ENCODE measurements around the gene KRT17.

Gene KRT17
- 0 to 0.04 reads per million in 2 experiments for total RNA-seq

DNA sequence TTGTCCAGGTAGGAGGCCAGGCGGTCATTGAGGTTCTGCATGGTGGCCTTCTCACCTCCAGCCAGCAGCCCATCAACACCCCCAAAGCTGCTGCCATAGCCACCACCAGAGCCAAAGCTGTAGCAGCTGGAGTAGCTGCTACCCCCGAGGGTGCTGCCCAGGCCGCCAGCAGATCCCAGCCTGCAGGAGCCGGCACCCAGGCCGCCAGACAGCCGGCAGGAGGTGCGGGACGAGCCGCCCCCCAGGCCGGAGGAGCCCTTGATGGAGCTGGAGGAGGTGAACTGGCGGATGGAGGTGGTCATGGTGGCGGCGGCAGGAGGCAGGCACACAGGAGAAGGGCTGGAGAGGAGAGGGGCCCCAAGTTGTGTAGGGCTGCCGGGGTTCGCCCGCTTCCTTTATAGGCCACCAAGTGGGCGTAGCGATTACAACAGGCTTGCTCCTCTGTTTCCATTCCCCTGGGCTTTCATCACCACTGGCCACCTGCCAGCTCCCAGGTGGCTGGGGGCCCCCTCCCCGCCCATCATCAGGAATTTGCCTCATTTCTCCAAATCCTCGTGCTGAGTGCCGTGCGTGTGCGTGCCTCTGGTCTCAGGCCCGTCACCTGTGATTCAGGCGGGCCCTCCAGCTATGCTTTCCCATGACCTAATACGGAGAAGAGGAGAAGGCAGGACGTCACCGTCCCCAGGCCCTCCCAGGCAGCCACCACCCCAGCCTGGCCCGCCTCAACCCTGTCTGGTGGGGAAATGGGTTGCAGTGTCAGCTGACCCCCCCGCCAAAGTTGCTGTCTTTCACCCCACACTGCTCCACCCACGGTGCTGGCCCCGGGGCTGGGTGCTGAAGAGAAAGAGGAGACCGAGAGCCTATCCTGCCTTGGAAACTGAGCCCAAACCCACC is at the start of gene KRT17:
KRT17 (minus strand) TSS at position 368 of the 894 bp plus-strand sequence; CDS start at position 302, 66 bp downstream.
- no peak for DNase-seq (ENCODE audit: low read depth)

- no peak for DNase-seq (ENCODE audit: low read depth)
These were observed 47.8 kb upstream of the KRT17 start for GRCh38 chr17:41672153-41672552.

- no peak for DNase-seq (ENCODE audit: low read depth)
These were observed 43.1 kb upstream of the KRT17 start for GRCh38 chr17:41667280-41668041.

DNA sequence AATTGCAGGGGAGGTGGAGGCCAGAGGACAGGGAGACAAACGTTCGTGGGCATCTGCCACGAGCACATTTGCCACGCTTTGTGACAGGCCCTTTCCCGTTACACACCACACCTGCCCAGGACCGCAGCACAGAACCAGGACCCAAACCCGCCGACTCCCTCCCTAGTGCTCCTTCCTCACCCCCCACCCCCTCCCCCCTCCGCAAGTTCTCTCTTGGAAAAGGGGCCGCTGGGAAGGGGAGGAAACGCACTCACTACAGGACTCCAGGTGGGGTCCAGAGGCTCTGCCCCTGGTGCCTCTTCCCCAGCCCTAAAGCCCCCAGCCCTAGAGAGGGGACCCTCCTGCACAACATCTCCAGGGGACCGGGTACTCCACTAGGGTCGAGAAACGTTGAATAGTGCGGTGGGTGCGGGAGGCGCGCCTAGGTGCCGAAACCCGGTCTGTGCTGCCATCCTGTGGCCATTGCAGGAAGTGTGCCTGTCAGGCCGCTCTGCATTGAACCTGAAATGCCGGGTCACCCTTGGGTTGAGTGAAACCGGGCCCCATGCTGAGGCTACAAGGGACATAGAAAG is 42.4 kb upstream of the KRT17 start:
- DNase-seq (ENCODE audit: low read depth): peak; percentile 76

DNA sequence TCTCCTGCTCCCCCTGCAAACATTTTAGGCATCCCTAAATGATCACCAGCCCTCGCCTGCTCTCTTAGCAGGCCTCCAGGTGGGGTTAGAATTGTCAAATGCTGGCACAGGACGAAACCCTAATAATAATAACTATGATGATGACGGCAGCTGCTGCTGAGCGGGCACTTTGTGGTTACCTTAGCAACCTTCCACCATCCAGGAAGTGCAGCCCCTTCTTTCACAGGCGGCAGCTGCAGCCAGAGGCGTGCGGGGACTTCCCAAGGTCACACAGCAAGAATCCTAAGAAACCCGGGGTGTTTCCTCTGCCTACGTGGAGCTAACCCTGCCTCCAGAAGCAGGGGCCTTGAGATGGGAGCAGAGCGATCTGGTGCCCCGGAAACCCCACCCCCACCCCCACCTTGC is 41.9 kb upstream of the KRT17 start:
- peak; percentile 61 for DNase-seq (ENCODE audit: low read depth)

DNA sequence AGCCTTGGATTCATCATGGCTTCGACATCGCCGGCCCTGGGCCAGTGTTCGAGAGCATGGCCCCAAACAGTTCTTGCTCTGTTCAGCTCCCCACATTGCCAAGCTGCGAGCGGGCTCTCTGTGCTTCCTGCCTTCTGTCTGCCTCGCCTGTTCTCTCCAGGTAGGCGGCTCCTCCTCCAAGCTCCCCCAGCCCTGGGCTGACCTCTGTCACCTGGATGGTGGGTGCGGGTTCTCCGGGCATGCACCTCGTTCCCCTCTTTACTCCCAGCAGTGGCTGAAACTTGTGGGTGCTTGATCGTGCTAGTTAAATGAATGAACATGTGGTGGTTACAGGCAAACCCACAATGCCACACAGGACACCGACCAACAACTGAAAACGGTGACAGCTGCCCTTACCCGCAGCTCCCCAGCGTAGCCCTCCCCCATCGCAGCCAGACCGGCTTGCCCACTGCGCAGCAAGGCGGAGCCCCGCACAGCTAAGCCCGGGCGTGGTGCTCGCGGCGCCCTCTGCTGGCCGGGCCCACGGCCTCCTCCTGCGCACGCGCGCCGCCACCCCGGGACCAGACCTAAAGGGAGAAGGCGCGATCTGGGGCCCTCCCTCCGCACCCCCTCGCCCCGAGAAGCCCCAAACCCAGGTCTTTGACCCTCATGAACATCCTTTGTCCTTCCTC is 41.3 kb upstream of the KRT17 start:
- peak; percentile 81 for DNase-seq (ENCODE audit: low read depth)

DNA sequence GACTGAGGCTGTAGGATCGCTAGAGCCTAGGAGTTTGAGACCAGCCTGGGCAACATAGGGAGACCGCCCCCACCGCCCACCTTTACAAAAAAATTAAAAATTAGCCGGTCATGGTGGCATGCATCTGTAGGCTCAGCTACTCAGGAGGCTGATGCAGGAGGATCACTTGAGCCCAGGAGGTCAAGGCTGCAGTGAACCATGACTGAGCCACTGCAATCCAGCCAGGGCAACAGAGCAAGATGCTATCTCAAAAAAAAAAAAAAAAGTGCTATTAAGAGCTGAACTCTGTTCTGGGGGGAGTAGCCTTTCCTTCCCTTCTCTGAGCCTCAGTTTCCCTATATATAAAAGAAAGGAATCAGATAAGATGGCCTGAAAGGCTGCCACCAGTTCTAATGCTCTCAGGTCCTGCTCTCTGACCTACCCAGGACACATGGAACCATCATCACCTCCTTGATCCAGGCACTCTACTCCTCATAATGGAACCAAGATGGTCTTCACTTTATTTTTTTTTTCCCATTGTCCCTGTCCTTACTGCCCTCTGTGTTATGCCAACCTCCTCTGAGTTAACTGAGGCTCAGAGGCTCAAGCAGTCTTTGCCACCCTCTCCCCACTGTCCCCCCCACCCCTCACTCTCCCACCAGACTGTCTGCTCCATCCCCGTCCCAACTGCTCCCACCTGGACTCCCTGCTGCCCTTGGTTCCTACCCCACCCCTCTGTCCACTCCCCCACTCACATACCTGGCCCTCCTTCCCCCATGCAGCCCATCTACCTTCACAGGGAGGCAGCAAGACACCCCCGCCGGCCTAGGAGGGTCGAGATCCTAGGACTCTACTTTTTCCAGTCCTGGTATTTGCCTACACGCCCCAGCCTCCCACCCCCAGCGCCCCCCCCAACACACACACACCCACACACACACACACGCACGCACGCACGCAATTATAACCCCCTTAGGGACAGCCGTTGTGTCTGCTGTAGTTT is 40.5 kb upstream of the KRT17 start:
- no peak for DNase-seq (ENCODE audit: low read depth)

GRCh38 chr17:41664172-41664457 is 39.7 kb upstream of the KRT17 start:
- DNase-seq (ENCODE audit: low read depth): no peak

DNA sequence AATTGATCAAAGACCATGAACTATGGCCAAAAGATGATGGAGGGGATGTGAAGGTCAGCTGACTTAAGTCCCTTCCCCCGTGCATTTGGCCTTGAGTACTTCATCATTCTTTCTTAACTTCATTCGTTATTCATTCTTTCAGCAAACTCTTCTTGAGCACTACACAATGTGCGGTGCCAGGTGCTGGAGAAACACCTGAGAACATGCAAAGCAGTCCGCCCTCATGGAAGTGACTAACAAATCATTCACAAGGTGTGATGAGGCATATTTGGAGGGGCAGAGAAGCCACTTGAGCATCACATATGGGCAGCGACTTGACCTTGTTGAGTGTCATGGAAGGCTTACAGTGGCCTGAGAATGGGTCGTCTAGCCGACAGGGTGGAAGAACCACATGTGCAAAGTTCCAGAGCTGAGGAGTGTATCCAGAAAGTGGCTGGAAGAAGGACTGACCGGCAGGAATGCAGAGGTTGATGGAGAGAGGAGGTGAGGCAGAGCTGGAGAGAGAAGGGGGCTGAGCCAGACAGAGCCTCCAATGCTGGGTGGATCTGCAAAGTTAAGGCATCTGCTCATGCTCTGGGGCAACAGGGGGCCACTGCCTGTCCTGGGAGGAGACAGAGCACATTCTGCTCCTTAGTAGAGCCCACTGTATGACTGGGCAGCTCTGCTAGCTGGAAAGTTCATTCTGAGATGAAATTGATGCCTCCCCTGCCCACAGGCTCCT is 39.2 kb upstream of the KRT17 start:
- no peak for DNase-seq (ENCODE audit: low read depth)

DNA sequence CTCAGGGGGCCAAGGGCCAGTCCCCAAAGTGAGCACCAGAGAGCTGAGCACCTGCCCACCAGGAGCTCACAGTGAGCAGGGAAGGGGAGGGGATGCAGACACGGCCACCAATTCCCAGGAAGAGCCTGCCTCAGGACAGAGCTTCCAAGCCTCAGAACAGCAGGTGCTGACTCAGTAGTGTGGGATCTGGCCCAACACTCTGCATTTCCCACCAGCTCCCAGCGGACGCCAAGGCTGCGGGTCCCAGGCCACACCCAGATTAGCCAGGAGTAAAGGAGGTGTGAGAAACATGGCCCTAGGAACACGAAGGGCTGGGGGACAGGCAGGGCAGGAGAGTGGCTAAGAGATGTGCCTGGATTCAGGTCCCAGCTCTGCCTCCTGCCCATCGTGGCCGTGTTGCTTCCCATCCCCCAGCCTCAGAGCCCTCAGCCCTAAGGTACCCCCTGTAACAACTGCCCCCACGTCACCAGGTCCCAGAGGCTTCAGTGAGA is 35.9 kb upstream of the KRT17 start:
- DNase-seq (ENCODE audit: low read depth): no peak

GRCh38 chr17:41659427-41660212 is 35.2 kb upstream of the KRT17 start:
- DNase-seq (ENCODE audit: low read depth): no peak

GRCh38 chr17:41658846-41659245 is 34.5 kb upstream of the KRT17 start:
- DNase-seq (ENCODE audit: low read depth): no peak

DNA sequence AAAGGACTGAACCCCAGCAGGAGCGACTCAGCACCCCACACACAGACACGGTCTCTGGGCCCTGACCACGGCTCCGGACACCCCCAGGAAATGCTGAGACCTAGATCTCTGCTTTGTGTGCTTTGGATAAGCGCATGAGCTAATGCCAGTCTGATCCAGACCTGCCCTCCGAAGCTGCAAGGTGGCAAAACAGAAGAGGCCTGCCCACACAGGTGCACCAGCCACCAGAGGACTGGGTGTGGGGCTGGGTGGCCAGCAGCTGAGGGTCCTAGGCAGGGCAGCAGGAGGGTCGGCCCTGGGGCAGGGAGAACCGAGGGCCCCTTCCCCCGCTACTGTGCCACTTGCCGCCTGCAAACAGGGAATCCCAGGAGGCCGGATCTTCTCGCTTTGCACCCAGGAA is 33.6 kb upstream of the KRT17 start:
- DNase-seq (ENCODE audit: low read depth): no peak

- no peak for DNase-seq (ENCODE audit: low read depth)
These were observed 32.9 kb upstream of the KRT17 start for GRCh38 chr17:41657176-41657754.

DNA sequence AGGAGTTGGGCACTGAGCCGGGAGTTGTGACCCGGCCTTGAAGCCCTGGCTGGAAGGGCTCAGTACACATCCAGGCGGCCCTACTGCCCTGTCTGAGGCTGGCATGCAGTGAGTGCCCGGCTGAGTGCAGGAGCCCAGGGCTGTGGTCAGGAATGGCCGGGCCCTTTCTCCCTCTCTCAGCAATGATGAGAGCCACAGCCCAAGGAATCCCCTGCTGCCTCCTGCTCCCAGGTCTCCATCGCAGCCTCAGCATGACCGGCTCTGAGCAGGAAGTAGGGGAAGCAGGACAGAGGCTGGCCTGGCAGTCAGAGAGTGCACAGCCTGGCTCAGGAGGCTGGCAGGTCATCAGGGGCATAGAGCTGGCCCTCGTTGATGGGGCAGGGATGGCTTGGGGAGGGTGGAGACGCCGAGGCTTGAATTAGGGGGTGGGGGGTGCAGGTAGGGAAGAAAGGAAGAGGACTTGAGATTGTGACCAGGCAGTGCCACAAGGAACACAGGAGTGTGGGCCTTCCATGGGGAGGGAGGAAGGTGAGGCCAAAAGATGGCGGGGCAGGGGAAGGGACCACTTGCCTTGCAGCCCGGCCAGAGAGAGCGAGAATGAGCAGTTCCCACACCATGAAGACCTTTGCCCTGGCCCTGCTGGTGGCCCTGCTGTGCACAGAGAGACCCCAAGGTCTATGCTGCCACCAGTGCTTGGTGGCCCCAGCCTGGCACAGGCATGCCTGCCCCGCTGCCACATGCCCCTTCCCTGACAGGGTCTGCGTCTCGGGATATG is 32.1 kb upstream of the KRT17 start:
- no peak for DNase-seq (ENCODE audit: low read depth)

GRCh38 chr17:41655611-41656111 is 31.3 kb upstream of the KRT17 start:
- no peak for DNase-seq (ENCODE audit: low read depth)

DNA sequence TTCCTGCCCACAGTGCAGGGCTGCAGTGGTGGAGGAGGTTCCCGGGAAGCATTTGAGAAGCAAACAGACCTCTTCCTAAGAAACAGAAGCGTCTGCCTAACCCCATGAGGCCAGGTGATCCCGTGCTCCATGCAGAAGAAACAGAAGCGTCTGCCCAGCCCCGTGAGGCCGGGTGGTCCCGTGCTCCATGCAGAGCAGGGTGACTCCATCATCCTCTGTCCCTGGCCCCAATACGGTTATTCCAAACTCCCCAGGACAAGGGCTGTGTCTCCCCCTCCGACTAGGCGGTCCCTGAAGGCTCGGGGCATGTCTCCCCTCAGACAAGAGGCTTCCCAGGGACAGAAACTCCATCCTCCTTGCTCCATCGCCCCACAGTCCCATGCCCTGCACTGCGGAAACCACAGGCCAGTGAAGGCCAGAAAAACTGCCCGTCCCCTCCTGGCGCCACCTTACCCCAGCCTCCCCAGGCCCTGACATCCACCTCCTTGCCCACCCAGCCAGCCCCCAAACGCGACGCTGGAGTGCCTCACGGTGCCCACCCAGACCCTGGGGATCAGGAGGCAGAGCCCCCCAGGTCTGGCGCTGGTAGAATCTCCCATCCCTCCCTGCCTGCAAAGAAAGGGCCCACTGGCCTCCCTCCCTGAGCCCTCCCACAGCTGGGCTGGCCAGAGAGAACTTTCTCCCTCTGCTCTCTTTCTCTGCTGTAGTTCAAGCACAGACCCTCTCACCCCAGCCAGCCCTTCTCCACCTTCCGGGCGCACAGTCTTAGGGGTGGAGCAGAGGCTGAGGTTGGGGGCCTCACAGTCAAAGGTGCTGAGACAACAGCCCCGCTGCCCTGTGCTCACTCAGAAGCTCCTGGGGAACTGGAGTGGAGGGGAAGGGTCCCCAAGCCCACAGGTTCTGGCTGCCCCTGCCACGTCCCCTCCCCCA is 30.6 kb upstream of the KRT17 start:
- DNase-seq (ENCODE audit: low read depth): no peak
